A549 (cell line): ENCODE results near the gene GYS1. TPM values are rescaled to one million over a fixed set of nuclear protein-coding genes. Genes with fewer than 3 reads are reported as not detected.

Experiments used
- ATAC-seq, 2 experiments: fragments of 200-7000 bp in 1 of 2; fragments of >200 bp in 1 of 2; cut with Nextera tagmentation in 1 of 2; cut with Tn5 transposase in 1 of 2; 3 replicates each; pipeline versions ENCODE4 v1.8.0 to v1.9.1; 2018 to 2020; ENCODE audit warnings: mild to moderate bottlenecking in 1 of 2, moderate library complexity in 1 of 2
- CTCF ChIA-PET: fragments of 300-600 bp; sonication (Branson Sonifier 250); formaldehyde crosslinking; extraction: SDS; loops from one replicate; lab custom pipeline; 2021; ENCODE audit warnings: antibody characterized with exemption, inconsistent platforms; lab: Yijun Ruan, JAX
- POLR2A ChIA-PET: fragments of 350-600 bp; formaldehyde crosslinking; extraction: SDS; loops from one replicate; lab custom pipeline; 2021; ENCODE audit warnings: antibody characterized with exemption, inconsistent platforms; lab: Yijun Ruan, JAX
- DNase-seq, 2 experiments: peaks; one replicate each; pipeline versions ENCODE4 v3.0.0 to v3.0.0-alpha.2; 2011 to 2016; ENCODE audit warnings: low read depth in 1 of 2, low spot score in 1 of 2
- FAIRE-seq: peaks from 2 replicates; lab custom pipeline; 2011; peaks lifted over from hg19 to GRCh38; lab: Jason Lieb, UNC
- H3K27ac ChIP-seq, 2 experiments: fragments of >200 bp; sonication (Bioruptor Twin); formaldehyde crosslinking; 3 replicates each; pipeline ENCODE4 v1.5.1; 2016 to 2017
- H3K4me1 ChIP-seq: fragments of >200 bp; sonication (Bioruptor Twin); formaldehyde crosslinking; 3 replicates; pipeline ENCODE4 v1.6.1; 2016
- H3K4me2 ChIP-seq: fragments of >200 bp; sonication (Bioruptor Twin); formaldehyde crosslinking; 3 replicates; pipeline ENCODE4 v1.6.1; 2016
- H3K4me3 ChIP-seq: fragments of >200 bp; sonication (Bioruptor Twin); formaldehyde crosslinking; 3 replicates; pipeline ENCODE4 v1.5.1; 2016
- H3K9me3 ChIP-seq: fragments of >200 bp; sonication (Bioruptor Twin); formaldehyde crosslinking; 3 replicates; pipeline ENCODE4 v1.6.1; 2016
- CHD2 ChIP-seq: fragments of 150-350 bp; IDR thresholded peaks from 2 replicates; pipeline ENCODE4 v1.6.1; 2014; ENCODE audit warnings: low read length; ENCODE audit not compliant: partially characterized antibody
- EHF ChIP-seq: fragments of 250-450 bp; sonication (Bioruptor Pico); IDR thresholded peaks from 2 replicates; pipeline ENCODE4 v1.5.0; 2020; ENCODE audit warnings: mild to moderate bottlenecking
- ESRRA ChIP-seq: fragments of 150-350 bp; IDR thresholded peaks from 2 replicates; pipeline ENCODE4 v1.6.1; 2014; ENCODE audit warnings: mild to moderate bottlenecking, low read length, borderline replicate concordance
- FOSB ChIP-seq: fragments of 250-450 bp; sonication (Bioruptor Pico); IDR thresholded peaks from 2 replicates; pipeline ENCODE4 v1.5.0; 2020; ENCODE audit warnings: mild to moderate bottlenecking, moderate library complexity
- FOSL2 ChIP-seq, 2 experiments: fragments of 450-650 bp in 1 of 2; fragments of >200 bp in 1 of 2; sonication (Bioruptor Twin) in 1 of 2; formaldehyde crosslinking; IDR thresholded peaks; 2 replicates each; pipeline versions ENCODE4 v1.5.0 to v1.6.1; 2016 to 2020; ENCODE audit warnings: mild to moderate bottlenecking in 1 of 2, moderate library complexity in 1 of 2
- GATA3 ChIP-seq: IDR thresholded peaks from 2 replicates; pipeline ENCODE4 v1.6.1; 2012; ENCODE audit warnings: borderline replicate concordance
- HEYL ChIP-seq: fragments of 250-450 bp; sonication (Bioruptor Pico); IDR thresholded peaks from 2 replicates; pipeline ENCODE4 v1.8.0; 2021; ENCODE audit warnings: mild to moderate bottlenecking, moderate library complexity
- HOXB13 ChIP-seq: fragments of 250-450 bp; sonication (Bioruptor Pico); IDR thresholded peaks from 2 replicates; pipeline ENCODE4 v1.5.0; 2020; ENCODE audit warnings: low read depth, mild to moderate bottlenecking, moderate library complexity
- KDM1A ChIP-seq: fragments of 200-600 bp; sonication (generic); IDR thresholded peaks from 2 replicates; pipeline ENCODE4 v1.6.1; 2016; ENCODE audit warnings: low read depth, mild to moderate bottlenecking
- KDM5A ChIP-seq: fragments of 200-600 bp; sonication (generic); IDR thresholded peaks from 2 replicates; pipeline ENCODE4 v1.6.1; 2016; ENCODE audit warnings: antibody characterized with exemption, mild to moderate bottlenecking
- MAFK ChIP-seq: fragments of 450-650 bp; IDR thresholded peaks from 2 replicates; pipeline ENCODE4 v1.6.1; 2014; ENCODE audit not compliant: partially characterized antibody
- MAZ ChIP-seq: fragments of 150-350 bp; IDR thresholded peaks from 2 replicates; pipeline ENCODE4 v1.6.1; 2014; ENCODE audit warnings: antibody characterized with exemption, low read depth, low read length, borderline replicate concordance
- NFE2L2 ChIP-seq: fragments of 150-350 bp; conservative IDR thresholded peaks from 2 replicates; pipeline ENCODE4 v1.6.1; 2014; ENCODE audit warnings: low read length
- POLR2A ChIP-seq: IDR thresholded peaks from 2 replicates; pipeline ENCODE4 v1.6.1; 2012; ENCODE audit warnings: mild to moderate bottlenecking, low read length
- RAD21 ChIP-seq, 2 experiments: fragments of >200 bp in 1 of 2; sonication (Bioruptor Twin) in 1 of 2; formaldehyde crosslinking in 1 of 2; IDR thresholded peaks in 1 of 2; conservative IDR thresholded peaks in 1 of 2; 2 replicates in 1 of 2; 3 replicates in 1 of 2; pipeline ENCODE4 v1.6.1; 2012 to 2018; ENCODE audit warnings: inconsistent platforms in 1 of 2
- RARB ChIP-seq: fragments of 250-450 bp; sonication (Bioruptor Pico); IDR thresholded peaks from 2 replicates; pipeline ENCODE4 v1.8.0; 2021; ENCODE audit warnings: mild to moderate bottlenecking, moderate library complexity
- RCOR1 ChIP-seq: fragments of 150-350 bp; IDR thresholded peaks from 2 replicates; pipeline ENCODE4 v1.6.1; 2014; ENCODE audit warnings: antibody characterized with exemption, low read length, low read depth
- RNF2 ChIP-seq: fragments of 200-600 bp; sonication (generic); IDR thresholded peaks from 2 replicates; pipeline ENCODE4 v1.6.1; 2016; ENCODE audit warnings: low read depth, mild to moderate bottlenecking, antibody characterized with exemption, moderate library complexity, borderline replicate concordance
- SMC3 ChIP-seq: fragments of >200 bp; sonication (Bioruptor Twin); formaldehyde crosslinking; IDR thresholded peaks from 3 replicates; pipeline ENCODE4 v1.6.1; 2018; ENCODE audit warnings: inconsistent platforms
- ZC3H11A ChIP-seq: fragments of 450-650 bp; IDR thresholded peaks from 2 replicates; pipeline ENCODE4 v1.6.1; 2014; ENCODE audit warnings: antibody characterized with exemption, mild to moderate bottlenecking
- ZSCAN20 ChIP-seq: fragments of 250-450 bp; sonication (Bioruptor Pico); IDR thresholded peaks from 2 replicates; pipeline ENCODE4 v1.8.0; 2022; ENCODE audit warnings: mild to moderate bottlenecking, moderate library complexity
- WGBS: methylation state at CpG from one replicate; pipeline ENCODE4 v1.1.6; 2017; ENCODE audit errors: missing lambda C conversion rate; 5-methylcytosine and 5-hydroxymethylcytosine counted together
- polyA plus RNA-seq, 4 experiments: library from polyadenylated mRNA; depleted of rRNA in 3 of 4; stranded (reverse); fragments of >200 nt; fragmentation: RNase III in 1 of 4; extraction: RNeasy Plus Mini Kit Qiagen cat#74134 plus additional on column Dnase treatment in 1 of 4; gene quantifications; 2 replicates in 3 of 4; 3 replicates in 1 of 4; pipeline ENCODE4 v1.2.3, GENCODE V29; 2011 to 2017
- TF ChIP-seq, protein P1 (sequence below): fragments of 150-350 bp; IDR thresholded peaks from 2 replicates; pipeline ENCODE4 v1.6.1; 2014; ENCODE audit warnings: low read depth, mild to moderate bottlenecking, low read length
- TF ChIP-seq, protein P2 (sequence below): fragments of >200 bp; sonication (Bioruptor Twin); formaldehyde crosslinking; IDR thresholded peaks from 3 replicates; pipeline ENCODE4 v1.6.1; 2016
- TF ChIP-seq, protein P3 (sequence below): IDR thresholded peaks from 2 replicates; pipeline ENCODE4 v1.6.1; 2012; ENCODE audit warnings: low read depth, borderline replicate concordance
- TF ChIP-seq, protein P4 (sequence below): fragments of 250-450 bp; sonication (Bioruptor Pico); IDR thresholded peaks from 2 replicates; pipeline ENCODE4 v1.5.0; 2021; ENCODE audit warnings: mild to moderate bottlenecking, moderate library complexity, borderline replicate concordance

Gene GYS1
- polyA plus RNA-seq, 2 of the 4 experiments (the other 2 are of a cell fraction): 10.3 to 24.8 TPM

DNA sequence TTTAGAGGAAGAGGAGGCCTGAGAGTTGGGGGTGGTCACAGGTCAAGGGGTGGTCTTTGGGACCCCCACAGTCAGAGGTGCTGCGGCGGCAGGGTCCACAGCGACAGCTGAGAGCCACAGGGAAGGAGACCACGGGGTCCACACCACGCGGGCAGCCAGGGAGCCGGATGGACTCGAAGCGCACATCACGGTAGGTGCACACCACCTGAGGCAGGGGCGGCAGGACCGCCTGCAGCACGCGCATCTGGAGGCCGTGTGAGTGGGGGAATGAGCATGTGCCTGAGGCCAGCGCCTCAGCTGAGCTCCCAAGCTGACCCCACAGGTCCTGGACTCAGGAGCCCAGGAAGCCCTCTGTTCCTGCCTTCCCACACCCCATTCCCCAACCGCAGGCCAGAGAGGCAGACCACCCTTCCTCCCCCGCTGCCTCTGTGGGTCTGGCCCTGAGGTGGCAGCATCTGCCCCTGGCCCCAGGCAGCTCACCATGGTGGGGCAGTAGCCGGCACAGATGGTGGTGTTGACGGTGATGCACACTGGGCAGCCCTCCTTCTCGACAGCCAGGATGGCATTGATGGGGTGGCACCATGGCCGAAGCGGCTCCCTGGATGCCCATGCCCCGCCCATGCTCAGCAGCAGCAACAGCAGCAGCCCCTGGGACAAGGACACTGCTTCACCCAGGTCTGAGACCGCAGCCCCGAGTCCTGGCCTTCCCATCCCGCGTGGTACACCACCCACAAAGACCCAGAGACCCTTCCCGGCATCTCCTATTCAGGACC, 23.1 kb upstream of the GYS1 start:
- POLR2A ChIA-PET: no interaction called here
- WGBS: 95% methylated on average over 23 of the region's 29 CpGs

DNA sequence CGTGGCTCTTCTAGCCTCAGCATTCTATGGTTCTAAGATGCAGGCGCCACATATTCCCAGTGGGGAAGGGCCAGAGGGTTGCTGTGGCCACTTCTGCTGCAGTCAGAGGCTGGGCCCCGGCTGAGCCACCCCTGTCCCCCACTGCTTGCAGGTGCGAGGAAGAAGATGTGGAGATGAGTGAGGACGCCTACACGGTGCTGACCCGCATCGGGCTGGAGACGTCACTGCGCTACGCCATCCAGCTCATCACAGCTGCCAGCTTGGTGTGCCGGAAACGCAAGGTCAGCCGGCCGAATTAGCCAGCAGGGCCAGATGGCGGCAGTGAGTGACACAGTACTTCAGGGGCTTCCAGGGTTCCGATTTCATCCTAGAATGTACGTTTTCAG, 21.8 kb upstream of the GYS1 start:
- Histone ChIP-seq H3K4me1 (peaks cover 14% of the 10 kb centered on the region; the same call in 2 of the 3 replicates), H3K9me3 (no peaks in the 10 kb centered on the region), H3K27ac (no peak overlapping the region), H3K4me2 (no peak overlapping the region), H3K4me3 (no peak overlapping the region)
- FAIRE-seq: no peak
- TF ChIP-seq FOSB (CRISPR knock-in tag) (no peak), RNF2 (no peak), HOXB13 (CRISPR knock-in tag) (no peak), KDM1A (no peak), ZC3H11A (no peak), POLR2A (no peak), SMC3 (no peak), FOSL2 (IDR thresholded peaks at IDR 0.05) (no peak), FOSL2 (CRISPR knock-in tag; IDR thresholded peaks at IDR 0.05) (no peak), NFE2L2 (no peak), KDM5A (no peak), HEYL (CRISPR knock-in tag) (no peak), CHD2 (no peak), GATA3 (no peak), RARB (CRISPR knock-in tag) (no peak), ZSCAN20 (no peak)
- TF ChIP-seq, protein P1, sequence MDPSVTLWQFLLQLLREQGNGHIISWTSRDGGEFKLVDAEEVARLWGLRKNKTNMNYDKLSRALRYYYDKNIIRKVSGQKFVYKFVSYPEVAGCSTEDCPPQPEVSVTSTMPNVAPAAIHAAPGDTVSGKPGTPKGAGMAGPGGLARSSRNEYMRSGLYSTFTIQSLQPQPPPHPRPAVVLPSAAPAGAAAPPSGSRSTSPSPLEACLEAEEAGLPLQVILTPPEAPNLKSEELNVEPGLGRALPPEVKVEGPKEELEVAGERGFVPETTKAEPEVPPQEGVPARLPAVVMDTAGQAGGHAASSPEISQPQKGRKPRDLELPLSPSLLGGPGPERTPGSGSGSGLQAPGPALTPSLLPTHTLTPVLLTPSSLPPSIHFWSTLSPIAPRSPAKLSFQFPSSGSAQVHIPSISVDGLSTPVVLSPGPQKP: no peak
- CTCF ChIA-PET: interaction anchor here (1.5 to 21.8 kb wide), 4 partner anchors 19 to 60 kb away, joined by 3 to 408 read pairs (median 8); partner anchors contain the start of genes GYS1 and RUVBL2
- no peak for ATAC-seq
- WGBS: 88% methylated on average over 18 of the region's 18 CpGs
- POLR2A ChIA-PET: no interaction called here
- DNase-seq: no peak

More for the DNA sequence above, 23.1 kb upstream of the GYS1 start:
- Histone ChIP-seq H3K9me3 (no peaks in the 10 kb centered on the region), H3K4me3 (no peak overlapping the region), H3K27ac (no peak overlapping the region), H3K4me2 (no peak overlapping the region), H3K4me1 (peaks cover 14% of the 10 kb centered on the region; the same call in 2 of the 3 replicates)
- no peak for FAIRE-seq
- no peak for ATAC-seq
- CTCF ChIA-PET: interaction anchor here (1.5 to 21.8 kb wide), 3 partner anchors 10 to 40 kb away, joined by 6 to 408 read pairs (median 8); partner anchors contain the start of genes GYS1 and RUVBL2
- no peak for TF ChIP-seq KDM1A
- DNase-seq: no peak

DNA sequence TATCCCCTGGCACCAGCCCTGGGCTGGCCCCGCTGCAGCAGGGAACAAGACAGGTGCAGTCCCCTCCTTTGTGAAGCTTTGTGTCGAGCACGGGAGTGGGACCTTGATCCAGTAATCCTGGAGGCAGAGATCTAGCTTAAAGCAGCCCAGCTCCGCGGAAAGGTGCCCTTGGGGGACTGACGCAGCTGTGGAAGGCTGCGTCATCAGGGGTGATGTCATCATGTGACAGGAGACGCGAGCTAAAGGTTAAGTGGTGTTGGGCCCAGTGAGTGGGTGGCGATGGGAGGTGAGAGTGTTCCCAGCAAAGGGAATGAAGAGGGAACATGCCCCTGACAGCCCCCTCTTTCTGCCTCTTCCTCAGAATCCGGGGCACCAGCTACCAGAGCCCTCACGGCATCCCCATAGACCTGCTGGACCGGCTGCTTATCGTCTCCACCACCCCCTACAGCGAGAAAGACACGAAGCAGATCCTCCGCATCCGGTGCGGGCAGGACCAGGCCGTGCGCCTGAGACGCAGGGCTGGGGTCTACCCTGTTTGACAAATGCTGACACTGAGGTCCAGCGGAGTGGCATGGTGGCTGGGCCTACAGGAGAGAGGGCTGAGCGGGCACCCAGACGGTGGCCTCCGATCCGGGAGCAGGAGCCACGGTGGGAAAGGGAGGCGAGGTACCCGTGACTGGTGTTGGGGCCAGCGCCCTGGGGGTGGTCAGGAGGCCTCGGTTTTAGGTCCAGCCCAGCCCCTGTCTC, 21.2 kb upstream of the GYS1 start:
- ChIA-PET CTCF (interaction anchor here (1.2 to 21.8 kb wide), 8 partner anchors 10 to 74 kb away, joined by 3 to 408 read pairs (median 4); partner anchors contain the start of genes GYS1 and RUVBL2), POLR2A (no interaction called here)
- Histone ChIP-seq H3K4me3 (no peak overlapping the region), H3K9me3 (no peaks in the 10 kb centered on the region), H3K4me2 (no peak overlapping the region), H3K27ac (no peak overlapping the region), H3K4me1 (peaks cover 10% of the 10 kb centered on the region; the same call in 2 of the 3 replicates)
- FAIRE-seq (no peak), ATAC-seq (no peak), DNase-seq (no peak)
- WGBS: 92% methylated on average over 32 of the region's 32 CpGs
- no peak for TF ChIP-seq ESRRA
- TF ChIP-seq, protein P2, sequence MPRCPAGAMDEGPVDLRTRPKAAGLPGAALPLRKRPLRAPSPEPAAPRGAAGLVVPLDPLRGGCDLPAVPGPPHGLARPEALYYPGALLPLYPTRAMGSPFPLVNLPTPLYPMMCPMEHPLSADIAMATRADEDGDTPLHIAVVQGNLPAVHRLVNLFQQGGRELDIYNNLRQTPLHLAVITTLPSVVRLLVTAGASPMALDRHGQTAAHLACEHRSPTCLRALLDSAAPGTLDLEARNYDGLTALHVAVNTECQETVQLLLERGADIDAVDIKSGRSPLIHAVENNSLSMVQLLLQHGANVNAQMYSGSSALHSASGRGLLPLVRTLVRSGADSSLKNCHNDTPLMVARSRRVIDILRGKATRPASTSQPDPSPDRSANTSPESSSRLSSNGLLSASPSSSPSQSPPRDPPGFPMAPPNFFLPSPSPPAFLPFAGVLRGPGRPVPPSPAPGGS: no peak
- no peak for TF ChIP-seq SMC3
- no peak for TF ChIP-seq RCOR1
- TF ChIP-seq, protein P3, sequence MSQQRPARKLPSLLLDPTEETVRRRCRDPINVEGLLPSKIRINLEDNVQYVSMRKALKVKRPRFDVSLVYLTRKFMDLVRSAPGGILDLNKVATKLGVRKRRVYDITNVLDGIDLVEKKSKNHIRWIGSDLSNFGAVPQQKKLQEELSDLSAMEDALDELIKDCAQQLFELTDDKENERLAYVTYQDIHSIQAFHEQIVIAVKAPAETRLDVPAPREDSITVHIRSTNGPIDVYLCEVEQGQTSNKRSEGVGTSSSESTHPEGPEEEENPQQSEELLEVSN: no peak
- no peak for TF ChIP-seq EHF (CRISPR knock-in tag)
- TF ChIP-seq RAD21 (conservative IDR thresholded peaks at IDR 0.05 in 1 of 2, IDR thresholded peaks at IDR 0.05 in 1 of 2): no peak
- TF ChIP-seq, protein P4, sequence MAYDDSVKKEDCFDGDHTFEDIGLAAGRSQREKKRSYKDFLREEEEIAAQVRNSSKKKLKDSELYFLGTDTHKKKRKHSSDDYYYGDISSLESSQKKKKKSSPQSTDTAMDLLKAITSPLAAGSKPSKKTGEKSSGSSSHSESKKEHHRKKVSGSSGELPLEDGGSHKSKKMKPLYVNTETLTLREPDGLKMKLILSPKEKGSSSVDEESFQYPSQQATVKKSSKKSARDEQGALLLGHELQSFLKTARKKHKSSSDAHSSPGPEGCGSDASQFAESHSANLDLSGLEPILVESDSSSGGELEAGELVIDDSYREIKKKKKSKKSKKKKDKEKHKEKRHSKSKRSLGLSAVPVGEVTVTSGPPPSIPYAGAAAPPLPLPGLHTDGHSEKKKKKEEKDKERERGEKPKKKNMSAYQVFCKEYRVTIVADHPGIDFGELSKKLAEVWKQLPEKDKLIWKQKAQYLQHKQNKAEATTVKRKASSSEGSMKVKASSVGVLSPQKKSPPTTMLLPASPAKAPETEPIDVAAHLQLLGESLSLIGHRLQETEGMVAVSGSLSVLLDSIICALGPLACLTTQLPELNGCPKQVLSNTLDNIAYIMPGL (CRISPR knock-in tag): no peak
- TF ChIP-seq MAFK: no peak
- TF ChIP-seq MAZ: no peak
